HG03095 (cell line): Measurements from ENCODE around the gene PPP1R7.

ENCODE experiments used
- ATAC-seq: cut with Tn5 transposase; IDR thresholded peaks from one replicate; pipeline ENCODE4 v1.9.1; 2021; ENCODE audit warnings: moderate library complexity; ENCODE audit not compliant: unreplicated experiment

The PPP1R7 gene

GRCh38 chr2:241161646-241162281, 11.5 kb downstream of the PPP1R7 start:
- ATAC-seq, result no peak

DNA sequence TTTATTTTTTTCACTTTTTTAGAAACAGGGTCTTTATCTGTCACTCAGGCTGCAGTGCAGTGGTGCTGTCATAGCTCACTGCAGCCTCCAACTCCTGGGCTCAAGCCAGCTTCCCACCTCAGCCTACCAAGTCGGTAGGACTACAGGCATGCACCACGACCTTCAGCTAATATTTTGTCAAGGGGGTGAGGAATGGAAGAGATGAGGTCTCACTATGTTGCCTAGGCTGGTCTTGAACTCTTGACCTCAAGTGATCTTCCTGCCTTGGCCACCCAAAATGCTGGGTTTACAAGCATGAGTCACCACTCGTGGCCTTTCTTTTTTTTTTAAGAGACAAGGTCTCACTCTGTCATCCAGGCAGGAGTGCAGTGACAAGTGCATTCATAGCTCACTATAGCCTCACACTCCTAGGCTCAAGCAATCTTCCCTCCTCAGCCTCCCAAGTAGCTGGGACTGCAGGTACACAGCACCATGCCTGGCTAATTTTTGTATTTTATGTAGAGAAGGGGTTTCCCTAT, 13.4 kb downstream of the PPP1R7 start:
- ATAC-seq, result no peak

- ATAC-seq, result no peak
These were observed 18.1 kb downstream of the PPP1R7 start for GRCh38 chr2:241168366-241168765.

DNA sequence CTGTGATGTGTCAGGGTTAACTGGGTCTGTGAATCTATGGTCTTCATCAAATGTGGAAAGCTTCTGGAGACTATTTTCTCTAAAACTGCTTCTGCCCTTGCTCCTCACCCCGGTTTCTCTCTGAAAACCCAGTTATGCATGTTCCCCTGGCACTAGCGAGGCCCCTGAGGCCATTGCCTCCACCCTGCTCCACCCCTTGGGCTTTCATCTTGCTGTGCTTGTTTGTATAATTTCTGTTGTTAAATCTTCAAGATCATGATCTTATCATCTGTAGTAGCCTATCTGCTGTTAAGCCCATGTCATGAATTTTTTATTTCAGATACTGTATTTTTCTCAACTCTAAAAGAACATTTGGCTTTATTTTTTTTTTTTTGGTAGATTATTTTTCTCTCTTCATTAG, 23.3 kb downstream of the PPP1R7 start:
- ATAC-seq, result no peak

- no peak for ATAC-seq
These were observed 27.5 kb downstream of the PPP1R7 start for GRCh38 chr2:241177526-241178334.

DNA sequence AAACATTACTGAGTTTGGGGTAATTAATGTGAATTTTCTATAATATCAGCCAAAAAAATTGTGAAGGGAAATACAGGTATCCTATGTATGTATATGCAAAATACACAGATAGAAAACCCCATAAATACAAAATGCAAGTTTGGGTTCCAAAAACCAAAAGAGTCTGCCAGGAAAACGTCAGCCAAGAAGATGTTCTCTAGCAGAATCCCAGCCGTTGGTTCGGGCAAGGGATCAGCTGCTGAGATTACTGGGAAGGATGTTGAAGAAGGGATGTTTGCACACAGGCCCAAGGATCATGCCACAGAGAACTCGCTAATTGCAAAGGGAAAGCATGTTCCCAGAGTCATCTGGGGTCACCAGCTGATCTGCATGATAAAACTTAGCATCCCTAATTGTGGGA, 28.7 kb downstream of the PPP1R7 start:
- no peak for ATAC-seq

DNA sequence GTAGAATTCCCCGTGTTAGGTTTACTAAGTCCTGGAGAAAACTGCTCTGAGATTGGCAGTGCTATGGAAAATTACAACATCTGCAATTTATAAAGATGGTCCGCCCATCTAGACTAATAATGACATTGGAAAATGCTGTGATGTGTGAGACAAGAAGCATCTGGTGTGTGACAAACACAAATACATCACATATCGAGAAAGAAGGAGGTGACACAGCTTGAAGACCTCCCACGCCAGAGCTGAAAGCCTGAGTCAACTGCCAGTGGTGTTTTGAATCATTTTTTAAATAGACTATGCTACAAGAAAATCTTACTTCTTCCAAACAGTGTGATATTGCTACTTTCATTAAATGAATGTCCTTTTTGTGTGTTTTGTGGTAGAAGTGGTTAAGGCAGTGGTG, 29.6 kb downstream of the PPP1R7 start:
- ATAC-seq, result no peak

- no peak for ATAC-seq
These were observed 30.2 kb downstream of the PPP1R7 start for GRCh38 chr2:241180495-241180894.

GRCh38 chr2:241182126-241182525, 31.9 kb downstream of the PPP1R7 start:
- no peak for ATAC-seq

DNA sequence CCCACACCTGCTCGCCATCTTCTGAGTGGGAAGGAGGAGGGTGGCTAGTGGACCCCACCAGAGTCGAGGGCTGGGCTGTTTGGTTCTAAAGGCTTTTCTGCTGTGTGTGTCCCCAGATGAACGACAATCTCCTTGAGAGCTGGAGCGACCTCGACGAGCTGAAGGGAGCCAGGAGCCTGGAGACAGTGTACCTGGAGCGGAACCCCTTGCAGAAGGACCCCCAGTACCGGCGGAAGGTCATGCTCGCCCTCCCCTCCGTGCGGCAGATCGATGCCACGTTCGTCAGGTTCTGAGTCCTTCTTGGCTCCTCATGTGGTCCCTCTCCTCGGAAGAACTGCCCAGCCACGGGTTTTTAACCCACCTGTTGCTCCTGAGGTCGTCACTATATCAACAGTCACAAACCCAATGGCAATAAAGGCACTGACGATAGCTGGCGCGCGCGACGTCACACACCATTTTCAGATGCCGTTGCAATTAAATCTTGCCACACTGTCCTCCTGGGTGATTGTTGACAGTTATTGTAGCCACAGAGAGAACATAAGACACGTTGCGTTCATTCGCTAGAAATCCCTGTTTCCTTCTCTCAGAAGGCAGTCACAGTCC, 32.4 kb downstream of the PPP1R7 start:
- no peak for ATAC-seq

DNA sequence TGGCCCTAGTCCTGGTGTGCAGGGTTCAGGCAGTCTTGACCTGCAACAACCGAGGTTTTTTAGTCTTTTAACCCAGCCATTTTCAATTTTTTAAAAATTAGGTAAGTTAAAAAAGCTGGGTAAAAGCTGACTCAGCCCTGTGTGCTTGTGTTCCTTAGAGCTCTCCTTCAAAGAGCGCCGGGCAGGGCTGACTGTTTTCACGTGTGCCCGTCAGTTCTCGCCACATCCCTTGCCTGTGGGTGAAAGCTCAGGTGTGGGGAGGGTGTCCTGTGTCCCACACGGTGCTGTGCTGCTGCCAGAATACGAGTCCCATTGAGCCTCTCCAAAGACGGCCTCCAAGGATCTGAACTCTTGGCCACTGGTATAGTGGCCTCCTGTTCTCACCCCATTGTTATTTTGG, 33.0 kb downstream of the PPP1R7 start:
- no peak for ATAC-seq

- ATAC-seq, result no peak
These were observed 34.6 kb downstream of the PPP1R7 start for GRCh38 chr2:241184901-241185300.

GRCh38 chr2:241185961-241186360, 35.7 kb downstream of the PPP1R7 start:
- no peak for ATAC-seq

DNA sequence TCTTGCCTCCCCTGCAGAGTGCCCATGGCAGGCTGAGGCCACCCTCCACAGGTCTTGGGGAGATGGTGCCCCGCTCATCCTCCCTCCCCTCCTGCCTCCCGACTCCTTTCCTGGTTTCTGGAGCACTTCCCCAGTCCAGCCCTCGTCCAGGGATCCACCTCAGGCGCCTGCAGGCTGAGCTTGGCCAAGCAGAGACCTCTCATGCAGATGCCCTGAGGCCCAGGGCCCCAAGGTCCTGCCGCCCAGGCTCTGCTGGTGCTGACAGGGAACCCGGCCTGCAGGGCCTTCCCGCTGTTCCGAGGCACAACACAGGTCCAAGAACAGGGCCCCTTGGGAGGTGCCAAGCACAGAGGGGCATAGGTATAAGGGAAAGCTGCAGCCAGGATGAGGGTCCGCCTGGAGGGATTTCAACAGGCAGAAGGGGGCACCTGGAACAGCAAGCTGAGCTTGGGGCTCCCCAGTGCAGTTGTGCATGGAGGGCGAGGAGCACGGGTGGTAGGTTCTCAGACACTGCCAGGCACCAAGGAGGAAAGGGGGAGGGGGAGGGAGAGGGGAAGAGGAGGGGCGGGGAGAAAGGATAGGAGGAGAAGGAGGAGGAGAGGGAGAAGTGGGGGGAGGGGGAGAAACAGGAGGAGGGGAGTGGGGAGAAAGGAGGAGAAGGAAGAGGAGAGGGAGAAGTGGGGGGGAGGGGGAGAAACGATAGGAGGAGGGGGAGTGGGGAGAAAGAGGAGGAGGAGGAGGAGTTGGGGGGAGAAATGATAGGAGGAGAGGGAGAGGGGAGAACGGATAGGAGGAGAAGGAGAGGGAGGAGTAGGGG, 37.0 kb downstream of the PPP1R7 start:
- ATAC-seq, result no peak

GRCh38 chr2:241187918-241188234, 37.6 kb downstream of the PPP1R7 start:
- ATAC-seq, result no peak

- ATAC-seq, result no peak
These were observed 38.3 kb downstream of the PPP1R7 start, which contains the start of gene ANO7 for GRCh38 chr2:241188361-241189092. Gene ANO7, plus strand, starts transcription at chr2:241188677. Its CDS starts 1,387 bp downstream, at chr2:241190064.

DNA sequence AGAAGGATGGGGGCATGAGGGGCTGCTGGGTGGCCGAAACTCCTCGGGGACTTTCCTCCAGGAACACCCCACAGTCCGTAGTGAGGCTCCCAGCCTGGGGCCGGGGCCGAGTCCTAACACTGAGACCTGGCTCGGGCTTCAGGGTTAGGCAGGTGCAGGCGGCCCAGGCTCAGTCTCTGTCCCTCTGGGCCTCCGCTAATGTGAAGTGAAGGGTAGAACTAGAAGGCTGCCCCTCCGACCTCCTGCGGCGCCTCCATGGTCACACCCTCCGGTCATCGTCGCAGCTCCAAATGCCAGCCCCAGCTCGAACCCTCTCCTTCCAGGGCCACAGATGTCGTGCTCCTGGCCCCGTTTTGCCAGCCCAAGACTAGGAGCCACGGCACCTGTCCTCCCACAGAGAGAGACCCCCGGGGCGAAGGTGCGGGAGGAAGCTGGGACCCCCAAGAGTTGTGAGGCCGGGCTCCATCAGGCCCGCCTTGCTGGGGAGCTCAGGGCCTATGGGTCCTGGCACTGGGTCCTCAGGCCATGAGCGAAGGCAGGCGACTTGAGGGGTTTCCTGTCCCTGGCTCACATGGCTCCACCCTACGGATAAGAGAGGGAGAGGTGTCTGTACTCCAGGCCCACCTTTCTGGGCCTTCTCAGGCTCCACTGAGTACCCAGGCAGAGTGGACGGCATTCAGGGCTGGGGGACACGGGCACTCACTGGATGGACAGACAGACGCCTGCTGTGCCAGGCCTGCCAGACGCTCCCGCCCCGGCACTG, 39.0 kb downstream of the PPP1R7 start:
- ATAC-seq, result no peak

DNA sequence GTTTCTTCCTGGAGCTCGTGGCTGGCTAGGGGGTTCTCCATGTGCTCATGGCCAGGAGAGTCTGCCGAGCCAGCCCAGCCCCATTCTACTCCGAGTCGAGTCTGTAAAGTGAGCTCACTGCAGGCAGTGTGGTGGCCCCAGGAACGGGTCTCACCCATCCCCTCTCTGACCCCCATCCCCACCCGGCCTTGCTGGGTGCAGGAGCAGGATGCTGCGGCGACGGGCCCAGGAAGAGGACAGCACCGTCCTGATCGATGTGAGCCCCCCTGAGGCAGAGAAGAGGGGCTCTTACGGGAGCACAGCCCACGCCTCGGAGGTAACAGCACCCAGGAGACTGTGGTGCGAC, 39.6 kb downstream of the PPP1R7 start:
- ATAC-seq, result no peak

DNA sequence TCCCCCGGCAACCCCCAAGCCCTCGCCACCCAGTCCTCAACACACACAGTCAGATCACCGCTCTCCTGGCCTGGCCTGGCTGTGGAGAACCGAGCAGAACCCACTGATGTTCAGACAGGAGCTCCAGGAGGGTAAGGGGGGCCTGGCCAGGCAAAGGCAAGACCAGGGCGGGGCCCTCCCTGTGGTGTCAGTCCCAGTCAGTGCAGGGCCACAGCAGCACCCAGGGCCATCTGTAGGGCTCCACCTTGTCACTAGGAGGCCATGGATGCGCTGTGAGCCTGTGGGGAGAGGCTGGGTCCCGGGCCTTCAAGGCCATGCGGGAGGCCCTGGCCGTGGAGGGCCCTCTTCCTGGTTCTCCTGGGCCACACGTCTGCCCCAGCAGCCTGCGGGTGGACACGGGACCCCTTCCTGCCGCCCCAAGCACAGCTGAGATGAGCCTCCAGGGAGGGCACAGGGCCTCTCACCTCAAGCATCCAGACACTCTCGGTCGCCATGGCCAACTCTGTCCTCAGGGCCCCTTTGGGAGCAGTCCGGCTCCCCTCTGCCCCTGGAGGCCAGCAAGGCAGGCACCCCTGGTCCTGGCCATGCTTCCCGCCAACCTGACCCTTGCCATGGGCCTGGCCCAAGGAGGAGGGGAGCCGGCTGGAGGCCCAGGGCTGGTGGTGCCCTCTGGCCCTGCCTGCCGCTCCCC, 40.2 kb downstream of the PPP1R7 start:
- no peak for ATAC-seq
